HG03025 (cell line): ENCODE measurements around the gene SUSD4.

Source experiments
- ATAC-seq: cut with Tn5 transposase; IDR thresholded peaks from one replicate; pipeline ENCODE4 v1.9.1; 2021; ENCODE audit warnings: mild to moderate bottlenecking, moderate library complexity; ENCODE audit not compliant: unreplicated experiment, low FRiP score

Gene SUSD4

GRCh38 chr1:223217781-223218180 lies 146.2 kb downstream of the SUSD4 start:
- no peak for ATAC-seq

DNA sequence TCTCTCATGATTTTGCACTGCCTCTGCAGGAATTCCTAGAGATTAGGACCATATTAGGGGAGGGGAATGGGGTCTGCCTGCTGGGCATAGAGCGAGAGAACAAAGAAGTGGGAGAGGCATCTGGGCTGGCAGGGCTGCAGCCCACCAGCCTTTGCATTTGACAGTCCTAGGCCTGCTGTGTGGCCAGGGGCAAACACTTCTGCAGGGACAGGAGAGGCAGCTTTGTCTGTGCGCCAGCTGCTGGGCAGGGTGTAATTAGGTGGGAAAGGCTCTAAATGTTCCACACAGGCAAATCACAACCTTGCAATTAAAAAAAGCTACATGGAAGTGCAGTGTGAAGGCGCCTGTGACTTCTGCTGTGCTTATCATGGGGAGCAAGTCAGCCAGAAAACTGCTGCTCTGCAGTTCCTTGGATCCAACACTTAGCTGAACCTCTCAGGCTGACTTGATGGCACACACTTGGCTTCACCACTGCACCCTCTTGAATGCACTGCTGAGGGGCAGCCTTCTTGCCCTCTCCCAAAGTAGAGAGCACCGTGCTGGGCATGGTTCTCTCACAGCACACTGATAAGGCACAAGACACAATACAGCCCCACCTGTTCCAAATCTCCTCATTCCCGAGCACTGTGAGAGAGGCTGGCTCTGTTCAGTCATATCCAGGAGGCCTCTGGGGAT lies 147.3 kb downstream of the SUSD4 start:
- ATAC-seq: no peak

DNA sequence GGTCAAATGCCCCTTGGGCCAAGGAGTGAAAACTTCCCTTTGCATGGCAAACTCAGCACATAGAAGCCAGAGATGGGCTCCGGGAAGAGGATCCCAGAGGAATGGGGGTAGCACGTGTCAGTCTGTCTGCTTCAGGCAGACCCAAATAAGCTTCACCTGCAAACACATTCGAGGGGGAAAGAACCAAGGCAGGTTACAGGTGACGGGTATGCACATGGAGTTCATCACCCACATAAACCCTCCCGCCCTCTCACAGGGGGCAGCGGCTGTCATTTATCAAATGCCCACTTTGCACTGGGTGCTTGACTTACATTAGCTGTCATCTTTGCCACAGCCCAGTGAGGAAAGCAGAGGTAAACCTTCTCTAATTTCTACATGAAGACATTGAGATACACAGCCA lies 147.9 kb downstream of the SUSD4 start:
- no peak for ATAC-seq

GRCh38 chr1:223215026-223215425 lies 148.9 kb downstream of the SUSD4 start:
- no peak for ATAC-seq

DNA sequence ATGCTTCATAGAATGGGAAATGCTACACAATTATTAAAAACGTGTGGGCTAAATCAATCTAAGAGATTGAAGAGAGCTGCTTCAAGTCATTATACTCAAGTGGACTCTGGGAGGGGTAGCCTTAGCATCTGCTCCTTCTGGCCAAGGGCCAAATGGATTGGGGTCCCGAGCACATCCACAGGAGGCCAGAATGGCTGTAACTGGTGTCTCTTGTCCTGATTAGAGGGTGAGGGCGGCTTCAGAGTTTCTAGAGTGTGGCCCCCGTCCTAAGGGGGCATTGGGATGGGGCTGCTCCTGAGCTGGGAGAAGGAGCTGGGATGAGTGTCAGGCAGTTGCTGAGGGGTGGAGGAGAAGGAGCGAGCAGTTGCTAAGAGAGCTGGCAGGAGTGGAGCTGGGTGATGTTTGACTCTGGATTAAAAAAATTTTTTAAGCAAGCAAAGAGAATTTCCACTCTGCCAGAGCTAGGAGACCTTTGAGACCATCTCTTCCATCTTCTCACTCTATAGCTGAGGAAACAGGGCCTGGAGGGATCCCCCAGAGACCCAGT lies 149.6 kb downstream of the SUSD4 start:
- no peak for ATAC-seq

DNA sequence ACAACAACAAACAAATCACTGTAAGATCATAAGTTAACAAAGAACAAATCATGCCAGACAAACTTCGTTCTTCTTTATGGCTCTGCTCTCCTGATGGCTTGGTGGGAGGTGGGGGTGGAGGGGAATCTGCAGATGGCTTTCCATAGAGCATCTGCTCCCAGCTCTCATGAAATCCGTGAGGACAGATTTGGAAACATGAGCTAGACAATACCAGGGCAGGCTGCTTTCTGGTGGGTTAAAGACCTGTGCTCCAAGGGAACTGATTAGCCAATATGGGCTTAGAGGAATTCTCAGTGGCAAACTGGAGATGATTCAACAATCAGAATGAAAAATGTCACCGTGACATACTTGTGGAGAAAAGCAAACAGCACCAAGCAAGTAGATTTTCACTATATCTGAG lies 151.5 kb downstream of the SUSD4 start:
- ATAC-seq: no peak

- no peak for ATAC-seq
Observed at GRCh38 chr1:223211323-223211985, 152.5 kb downstream of the SUSD4 start.

- no peak for ATAC-seq
Observed at GRCh38 chr1:223210788-223211120, 153.2 kb downstream of the SUSD4 start.

DNA sequence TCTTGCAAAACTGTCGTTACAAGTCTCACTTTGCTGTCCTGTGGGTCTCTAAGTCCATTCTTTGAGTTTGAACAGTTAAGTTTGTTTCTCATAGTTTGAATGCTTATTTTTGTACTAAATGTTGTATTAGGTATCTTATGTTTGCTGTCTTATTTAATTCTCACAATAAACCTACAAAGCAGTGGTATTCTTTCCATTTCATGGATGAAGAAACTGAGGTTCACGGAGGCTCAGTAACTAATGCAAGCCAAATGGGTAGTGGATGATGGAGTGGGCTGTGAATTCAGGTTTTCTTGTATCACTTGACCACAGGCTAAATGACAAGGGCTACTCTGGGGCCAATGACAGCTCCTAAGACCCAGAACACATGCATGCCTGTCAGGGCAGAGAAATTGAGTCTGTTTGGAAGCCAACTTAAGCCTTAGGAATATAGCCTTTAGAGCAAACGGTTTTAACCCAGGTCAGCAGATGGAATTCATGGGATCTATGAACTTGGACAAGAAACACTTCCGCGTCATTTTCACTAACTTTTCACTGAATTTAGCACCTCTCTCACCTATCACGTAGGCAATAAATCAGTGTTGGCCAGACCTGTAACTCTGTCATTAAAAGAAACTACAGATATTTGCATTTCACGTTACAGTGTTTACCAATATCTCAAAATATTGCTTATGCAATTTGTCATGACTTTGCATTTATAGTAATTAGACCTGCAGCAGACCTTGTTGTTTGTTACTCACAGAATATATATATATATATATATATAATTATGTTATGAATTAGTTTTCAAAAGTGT lies 153.8 kb downstream of the SUSD4 start:
- ATAC-seq: no peak

DNA sequence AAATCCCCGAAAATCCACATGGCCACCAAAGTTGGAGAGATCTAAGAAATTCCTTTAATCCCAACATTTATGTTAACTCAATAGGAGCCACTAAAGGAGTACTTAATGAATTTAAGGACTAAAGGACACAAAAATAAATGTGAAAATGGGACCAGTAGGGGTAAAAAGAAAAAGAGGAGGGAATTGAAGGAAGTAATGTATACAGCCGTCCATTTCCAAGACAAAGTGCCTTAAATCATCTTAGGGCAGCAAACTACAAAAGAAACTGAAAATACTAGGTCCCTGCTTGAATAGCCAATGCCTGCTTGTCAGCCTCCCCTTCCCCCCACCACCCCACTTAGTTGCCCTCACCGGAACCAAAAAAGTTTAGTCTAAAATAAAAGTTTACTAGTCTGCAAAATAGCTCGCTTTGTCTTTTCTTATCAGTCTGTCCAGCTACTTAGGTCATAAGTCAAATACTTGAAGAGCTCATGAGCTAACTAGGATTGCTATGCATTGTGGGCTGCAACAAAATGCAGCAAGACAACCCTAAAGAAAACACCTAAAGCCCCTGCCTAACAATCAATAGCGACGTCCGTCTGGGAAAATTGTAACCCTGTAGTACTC lies 154.6 kb downstream of the SUSD4 start:
- no peak for ATAC-seq

DNA sequence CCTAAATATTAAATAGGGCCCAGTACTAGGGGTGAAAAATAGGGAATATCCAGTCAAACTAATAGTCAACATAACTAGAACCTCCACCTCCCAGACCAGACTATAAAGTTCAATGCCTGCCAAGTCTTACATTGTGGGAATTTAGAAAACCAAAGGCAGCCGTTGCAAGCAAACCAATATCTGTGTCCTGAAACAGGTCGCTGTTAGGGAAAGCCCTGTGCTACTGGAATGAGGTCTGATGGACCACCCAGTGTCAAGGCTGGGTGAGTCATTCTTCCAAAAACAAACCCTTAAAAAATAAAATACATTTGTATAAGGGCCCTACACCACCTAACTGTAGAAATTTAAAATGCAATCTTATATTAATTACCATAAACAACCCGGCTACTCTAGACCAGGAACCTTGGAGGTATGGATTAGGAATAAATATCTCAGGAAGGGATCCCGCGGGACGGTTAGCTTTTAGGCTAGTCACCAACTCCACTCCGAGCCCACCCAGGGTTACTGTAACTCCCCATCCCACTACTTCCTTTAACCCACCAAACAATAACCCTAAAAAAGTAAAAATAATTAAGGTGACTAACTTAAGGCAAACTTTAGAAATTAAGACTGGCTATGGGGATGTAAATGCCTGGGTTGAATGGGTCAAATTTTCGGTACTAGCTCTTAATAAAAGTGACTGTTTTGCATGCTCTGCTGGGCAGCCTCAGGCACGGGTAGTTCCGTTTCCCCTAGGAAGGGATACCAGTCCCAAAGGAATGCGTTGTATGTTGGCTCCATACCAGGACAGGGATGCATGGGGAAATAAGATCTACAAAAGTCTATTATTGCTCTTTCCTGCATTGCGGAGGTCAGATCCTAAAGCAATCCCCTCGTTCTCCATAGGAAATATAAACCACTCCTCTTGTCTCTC lies 155.6 kb downstream of the SUSD4 start:
- no peak for ATAC-seq

DNA sequence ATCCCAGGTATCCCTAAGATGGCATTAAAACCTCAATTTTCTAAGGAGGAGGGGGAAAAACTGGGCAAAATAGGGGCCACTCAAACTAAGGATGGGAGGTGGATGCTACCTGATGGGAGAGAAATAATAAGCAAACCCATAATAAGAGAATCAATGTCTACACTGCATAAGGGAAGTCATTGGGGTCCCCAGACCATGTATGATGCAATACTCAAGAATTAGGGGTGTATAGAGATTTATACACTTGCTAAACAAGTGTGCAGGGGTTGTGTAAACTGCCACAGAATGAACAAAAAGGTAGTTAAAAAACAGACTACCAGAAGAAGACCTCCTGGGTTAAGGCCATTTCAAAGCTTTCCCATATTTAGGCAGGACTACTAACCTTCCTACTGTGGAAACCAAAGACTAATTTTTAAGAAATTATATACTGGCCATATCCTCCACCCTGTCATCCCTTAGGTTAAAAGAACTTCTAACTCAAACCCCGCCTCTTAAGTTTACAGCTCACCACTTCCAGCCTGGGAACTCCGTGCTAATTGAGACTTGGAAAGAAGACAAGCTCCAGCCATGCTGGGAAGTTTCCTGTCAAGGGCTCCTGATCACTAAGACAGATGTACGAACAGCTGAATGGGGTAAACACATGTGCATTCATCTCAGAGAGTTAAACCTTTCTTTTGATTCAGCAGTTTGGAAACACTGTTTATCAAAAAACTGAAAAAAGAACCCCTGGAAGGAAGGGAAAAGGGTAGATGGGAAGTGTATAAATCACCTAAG lies 156.5 kb downstream of the SUSD4 start:
- no peak for ATAC-seq

- no peak for ATAC-seq
Observed at GRCh38 chr1:223204424-223204823, 159.6 kb downstream of the SUSD4 start.

DNA sequence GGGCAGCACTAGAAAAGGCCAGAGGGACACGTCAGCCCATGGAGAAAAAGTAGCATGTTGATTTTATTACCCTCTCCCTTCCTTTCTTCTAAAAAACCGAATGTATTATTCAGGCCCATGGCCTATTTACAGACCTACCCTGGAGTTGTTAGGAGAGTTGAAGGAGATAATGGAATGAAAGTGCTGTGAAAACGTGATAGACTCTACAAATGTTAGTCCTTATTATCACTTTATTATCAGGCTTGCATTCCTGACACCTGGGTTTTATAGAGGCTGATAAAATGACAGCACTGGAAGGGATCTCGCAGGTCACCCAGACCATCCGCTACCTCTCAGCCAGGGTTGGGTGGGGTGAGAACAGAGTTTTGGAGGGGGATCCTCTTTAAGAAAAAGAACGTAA lies 160.3 kb downstream of the SUSD4 start:
- no peak for ATAC-seq

GRCh38 chr1:223203034-223203408 lies 161.0 kb downstream of the SUSD4 start:
- ATAC-seq: no peak

- no peak for ATAC-seq
Observed at GRCh38 chr1:223202376-223203033, 161.5 kb downstream of the SUSD4 start.

DNA sequence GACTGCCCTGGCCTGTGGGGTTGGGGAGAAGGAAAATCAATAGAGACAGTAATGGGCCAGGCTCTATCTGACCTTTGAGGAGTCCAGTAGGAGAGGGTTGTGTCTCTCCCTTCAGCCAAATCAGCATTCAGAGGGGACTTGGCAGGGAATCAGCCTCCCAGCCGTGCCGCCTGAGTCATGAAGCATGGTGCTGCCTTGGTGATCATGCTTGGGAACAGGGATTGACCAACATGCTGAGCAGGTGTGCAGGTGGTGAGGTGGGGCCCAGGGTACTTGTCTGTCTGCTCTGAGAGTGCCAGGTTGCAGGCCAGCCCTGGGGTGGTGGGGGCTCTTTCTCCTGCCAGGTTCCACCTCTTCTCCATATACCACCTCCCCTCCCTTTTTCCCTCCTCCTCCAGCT lies 162.0 kb downstream of the SUSD4 start:
- no peak for ATAC-seq

- no peak for ATAC-seq
Observed at GRCh38 chr1:223200903-223201302, 163.1 kb downstream of the SUSD4 start.
